ENCODE results near the gene SYNE1. TPM values are rescaled to one million over a fixed set of nuclear protein-coding genes. Genes with fewer than 3 reads are reported as not detected.
A peak's percentile ranks its signal among the peaks of the same experiment; 100 is the strongest.
"Not testable (repeated sequence)": the region's sequence is repeated elsewhere in the genome, so short reads cannot be mapped to it uniquely, and the experiment has no call there.

The SYNE1 gene
- polyA plus RNA-seq (2013), result 5.5 and 5.6 TPM in 2 replicates

DNA sequence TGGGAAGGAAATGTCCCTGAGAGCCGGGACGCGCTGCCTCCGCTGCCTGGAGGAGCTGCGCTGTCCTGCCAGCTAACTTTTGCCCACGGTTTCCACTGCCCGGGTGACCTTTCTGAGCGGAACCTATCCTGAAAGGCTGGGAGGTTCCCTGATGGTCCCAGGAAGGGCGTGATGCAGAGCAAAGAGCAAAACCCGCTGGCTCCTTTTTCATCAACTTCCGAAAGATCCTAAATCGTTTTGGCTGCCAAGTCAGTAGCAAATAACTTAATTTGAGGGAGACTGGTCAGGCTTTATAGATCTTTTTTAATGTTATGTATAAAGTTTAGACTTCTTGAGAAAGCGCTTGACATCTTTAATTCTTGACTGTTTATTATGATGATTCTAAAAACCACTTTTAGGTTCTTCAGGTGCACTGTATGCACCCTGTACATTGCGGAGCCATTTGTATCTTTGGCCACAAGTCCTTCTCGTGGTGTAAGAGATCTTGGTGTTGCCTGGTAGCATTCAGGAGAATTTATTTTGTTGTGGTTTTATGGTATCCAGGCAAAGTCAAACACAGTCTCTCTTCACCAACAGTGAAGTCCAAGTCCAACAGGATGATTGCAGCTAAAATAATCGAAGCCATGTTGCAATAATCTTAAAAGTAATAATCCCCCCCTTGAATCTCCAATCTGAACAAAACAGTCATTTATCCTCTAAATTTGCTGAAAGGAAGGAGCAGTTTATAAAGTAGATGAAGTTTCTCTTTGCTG, at the start of gene SYNE1:
Gene SYNE1 (minus strand): TSS at position 67 of the 752 bp plus-strand sequence. CDS start 9,031 bp downstream, outside the sequence.
- H3K79me1 ChIP-seq (ENCODE audit: low read length), result no peaks in the 10 kb centered on the region
- H3K4me3 ChIP-seq (ENCODE audit: low read depth, low read length), result peak within 1 kb of the TSS; percentile 72

DNA sequence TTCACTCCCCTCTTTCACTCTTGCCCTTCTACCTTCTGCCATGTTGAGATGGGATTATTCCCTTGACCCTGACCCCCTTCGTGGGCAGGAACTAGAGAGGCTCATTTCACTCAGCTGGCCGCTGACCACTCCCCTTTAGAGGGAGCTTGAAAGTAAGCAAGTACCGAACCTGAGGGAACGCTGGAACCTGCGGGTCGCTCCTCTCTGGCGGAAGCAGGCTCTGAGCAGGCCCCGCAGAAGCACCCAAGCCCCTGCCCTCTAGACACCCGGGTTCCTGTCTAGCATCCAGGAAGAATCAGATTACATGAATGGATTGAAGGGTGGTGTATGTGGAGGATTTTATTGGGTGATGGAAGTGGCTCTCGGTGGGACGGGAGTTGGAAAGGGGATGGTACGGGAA, 48.7 kb upstream of the SYNE1 start:
- no peak overlapping the region for H3K4me2 ChIP-seq (ENCODE audit: low read length)
- no peak overlapping the region for H3K23ac ChIP-seq (ENCODE audit: low read length)
- H2BK12ac ChIP-seq (ENCODE audit: low read length), result no peak overlapping the region
- H3K27ac ChIP-seq (ENCODE audit: low read depth, low read length), result no peak overlapping the region
- H2AK5ac ChIP-seq (ENCODE audit: low read length), result no peak overlapping the region
- no peak overlapping the region for H3K9ac ChIP-seq (ENCODE audit: low read length)
- no peak overlapping the region for H2AFZ ChIP-seq (ENCODE audit: insufficient read depth, low read length, poor library complexity)
- no peak overlapping the region for H3K18ac ChIP-seq (ENCODE audit: low read length)
- no peak overlapping the region for H4K91ac ChIP-seq (ENCODE audit: low read depth, low read length)
- no peak overlapping the region for H4K8ac ChIP-seq (ENCODE audit: low read depth, low read length)
- H3K79me2 ChIP-seq (ENCODE audit: control insufficient read depth, insufficient read depth, low read length, poor library complexity), result no peaks in the 10 kb centered on the region
- H3K14ac ChIP-seq (ENCODE audit: low read length), result no peak overlapping the region
- H3K27me3 ChIP-seq (ENCODE audit: insufficient read depth, low read length), result no peaks in the 10 kb centered on the region
- no peak overlapping the region for H3K4ac ChIP-seq (ENCODE audit: low read depth, low read length)
- WGBS (ENCODE audit: extremely low coverage, insufficient coverage, insufficient read length), result 100% methylated on average over 3 of the region's 12 CpGs
- H3K79me1 ChIP-seq (ENCODE audit: low read length), result no peaks in the 10 kb centered on the region
- H2BK5ac ChIP-seq (ENCODE audit: low read depth, low read length, poor library complexity), result no peak overlapping the region
- H3K9me3 ChIP-seq (ENCODE audit: insufficient read depth, low read depth, low read length), result no peaks in the 10 kb centered on the region
- no peaks in the 10 kb centered on the region for H3K36me3 ChIP-seq (ENCODE audit: control insufficient read depth in 1 of 2, insufficient read depth in 2 of 2, low read length in 2 of 2)
- no peak for DNase-seq
- H4K12ac ChIP-seq (ENCODE audit: low read depth, low read length), result no peak overlapping the region
- no peak overlapping the region for H3K4me3 ChIP-seq (ENCODE audit: low read depth, low read length)
- peaks cover 0 to 4% of the 10 kb centered on the region in 2 experiments for H3K4me1 ChIP-seq (ENCODE audit: control insufficient read depth in 1 of 2, insufficient read depth in 2 of 2, low read length in 2 of 2)
- H2BK120ac ChIP-seq (ENCODE audit: insufficient read depth, low read length, poor library complexity), result no peak overlapping the region

More for the DNA sequence above, at the start of gene SYNE1:
- H4K8ac ChIP-seq (ENCODE audit: low read depth, low read length), result no peak within 1 kb of the TSS
- no CpG with 5 or more reads among the region's 16 CpGs for WGBS (ENCODE audit: extremely low coverage, insufficient coverage, insufficient read length)
- H3K14ac ChIP-seq (ENCODE audit: low read length), result no peak within 1 kb of the TSS
- H2BK5ac ChIP-seq (ENCODE audit: low read depth, low read length, poor library complexity), result no peak within 1 kb of the TSS
- no peaks in the 10 kb centered on the region for H3K36me3 ChIP-seq (ENCODE audit: control insufficient read depth in 1 of 2, insufficient read depth in 2 of 2, low read length in 2 of 2)
- no peak within 1 kb of the TSS for H3K4ac ChIP-seq (ENCODE audit: low read depth, low read length)
- no peaks in the 10 kb centered on the region for H3K79me2 ChIP-seq (ENCODE audit: control insufficient read depth, insufficient read depth, low read length, poor library complexity)
- H3K27me3 ChIP-seq (ENCODE audit: insufficient read depth, low read length), result peaks cover 24% of the 10 kb centered on the region
- H3K18ac ChIP-seq (ENCODE audit: low read length), result no peak within 1 kb of the TSS
- H3K23ac ChIP-seq (ENCODE audit: low read length), result no peak within 1 kb of the TSS
- DNase-seq, result no peak
- H2BK120ac ChIP-seq (ENCODE audit: insufficient read depth, low read length, poor library complexity), result no peak within 1 kb of the TSS
- no peak within 1 kb of the TSS for H3K9ac ChIP-seq (ENCODE audit: low read length)
- H2AFZ ChIP-seq (ENCODE audit: insufficient read depth, low read length, poor library complexity), result no peak within 1 kb of the TSS
- no peak within 1 kb of the TSS for H4K91ac ChIP-seq (ENCODE audit: low read depth, low read length)
- no peak within 1 kb of the TSS for H4K12ac ChIP-seq (ENCODE audit: low read depth, low read length)
- H3K27ac ChIP-seq (ENCODE audit: low read depth, low read length), result no peak within 1 kb of the TSS
- H3K4me2 ChIP-seq (ENCODE audit: low read length), result peak within 1 kb of the TSS; percentile 96
- H3K9me3 ChIP-seq (ENCODE audit: insufficient read depth, low read depth, low read length), result peaks cover 3% of the 10 kb centered on the region
- H2AK5ac ChIP-seq (ENCODE audit: low read length), result no peak within 1 kb of the TSS
- peaks cover 6 to 13% of the 10 kb centered on the region in 2 experiments for H3K4me1 ChIP-seq (ENCODE audit: control insufficient read depth in 1 of 2, insufficient read depth in 2 of 2, low read length in 2 of 2)
- H2BK12ac ChIP-seq (ENCODE audit: low read length), result no peak within 1 kb of the TSS

GRCh38 chr6:152682935-152683334, 45.8 kb upstream of the SYNE1 start:
- not testable (repeated sequence) for H3K9me3 ChIP-seq (ENCODE audit: insufficient read depth, low read depth, low read length); H3K4ac ChIP-seq (ENCODE audit: low read depth, low read length); H2AK5ac ChIP-seq (ENCODE audit: low read length); H4K8ac ChIP-seq (ENCODE audit: low read depth, low read length); H3K4me1 ChIP-seq (ENCODE audit: control insufficient read depth in 1 of 2, insufficient read depth in 2 of 2, low read length in 2 of 2); H3K27me3 ChIP-seq (ENCODE audit: insufficient read depth, low read length); H3K9ac ChIP-seq (ENCODE audit: low read length); H2BK12ac ChIP-seq (ENCODE audit: low read length); H3K18ac ChIP-seq (ENCODE audit: low read length); H4K91ac ChIP-seq (ENCODE audit: low read depth, low read length); DNase-seq; H3K27ac ChIP-seq (ENCODE audit: low read depth, low read length); H3K14ac ChIP-seq (ENCODE audit: low read length); H3K4me3 ChIP-seq (ENCODE audit: low read depth, low read length); H3K79me1 ChIP-seq (ENCODE audit: low read length); H2BK120ac ChIP-seq (ENCODE audit: insufficient read depth, low read length, poor library complexity); H2BK5ac ChIP-seq (ENCODE audit: low read depth, low read length, poor library complexity); H3K4me2 ChIP-seq (ENCODE audit: low read length); H3K79me2 ChIP-seq (ENCODE audit: control insufficient read depth, insufficient read depth, low read length, poor library complexity); H2AFZ ChIP-seq (ENCODE audit: insufficient read depth, low read length, poor library complexity); H3K36me3 ChIP-seq (ENCODE audit: control insufficient read depth in 1 of 2, insufficient read depth in 2 of 2, low read length in 2 of 2); H4K12ac ChIP-seq (ENCODE audit: low read depth, low read length); H3K23ac ChIP-seq (ENCODE audit: low read length)
- no CpG with 5 or more reads among the region's 8 CpGs for WGBS (ENCODE audit: extremely low coverage, insufficient coverage, insufficient read length)

DNA sequence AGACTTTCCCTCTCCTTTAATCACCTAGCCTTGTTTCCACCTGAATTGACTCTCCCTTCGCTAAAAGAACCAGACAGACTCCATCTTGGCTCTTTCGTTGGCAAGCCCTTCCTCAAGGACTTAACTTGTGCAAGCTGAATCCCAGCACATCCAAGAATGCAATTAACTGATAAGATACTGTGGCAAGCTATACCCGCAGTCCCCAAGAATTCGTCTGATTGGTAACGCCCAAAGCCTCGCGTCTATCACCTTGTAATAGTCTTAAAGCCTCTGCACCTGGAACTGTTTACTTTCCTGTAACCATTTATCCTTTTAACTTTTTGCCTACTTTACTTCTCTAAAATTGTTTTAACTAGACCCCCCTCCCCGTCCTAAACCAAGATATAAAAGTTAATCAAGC, 45.0 kb upstream of the SYNE1 start:
- Histone ChIP-seq H3K79me1 (ENCODE audit: low read length) (peaks cover 1% of the 10 kb centered on the region), H3K4ac (ENCODE audit: low read depth, low read length) (no peak overlapping the region), H3K4me2 (ENCODE audit: low read length) (no peak overlapping the region), H2BK12ac (ENCODE audit: low read length) (no peak overlapping the region), H3K27me3 (ENCODE audit: insufficient read depth, low read length) (no peaks in the 10 kb centered on the region), H4K8ac (ENCODE audit: low read depth, low read length) (no peak overlapping the region), H3K14ac (ENCODE audit: low read length) (no peak overlapping the region), H3K23ac (ENCODE audit: low read length) (no peak overlapping the region), H4K12ac (ENCODE audit: low read depth, low read length) (no peak overlapping the region), H3K79me2 (ENCODE audit: control insufficient read depth, insufficient read depth, low read length, poor library complexity) (no peaks in the 10 kb centered on the region), H3K9me3 (ENCODE audit: insufficient read depth, low read depth, low read length) (no peaks in the 10 kb centered on the region), H3K36me3 (ENCODE audit: control insufficient read depth in 1 of 2, insufficient read depth in 2 of 2, low read length in 2 of 2) (no peaks in the 10 kb centered on the region), H2AK5ac (ENCODE audit: low read length) (no peak overlapping the region), H4K91ac (ENCODE audit: low read depth, low read length) (peak overlapping the region; percentile 11), H2AFZ (ENCODE audit: insufficient read depth, low read length, poor library complexity) (no peak overlapping the region), H3K4me3 (ENCODE audit: low read depth, low read length) (no peak overlapping the region), H3K18ac (ENCODE audit: low read length) (no peak overlapping the region), H2BK5ac (ENCODE audit: low read depth, low read length, poor library complexity) (no peak overlapping the region), H3K9ac (ENCODE audit: low read length) (no peak overlapping the region), H2BK120ac (ENCODE audit: insufficient read depth, low read length, poor library complexity) (no peak overlapping the region), H3K27ac (ENCODE audit: low read depth, low read length) (no peak overlapping the region), H3K4me1 (ENCODE audit: control insufficient read depth in 1 of 2, insufficient read depth in 2 of 2, low read length in 2 of 2) (peaks cover 2 to 4% of the 10 kb centered on the region in 2 experiments)
- peak; percentile 28 to 33 for DNase-seq
- WGBS (ENCODE audit: extremely low coverage, insufficient coverage, insufficient read length), result no CpG with 5 or more reads among the region's 8 CpGs

Measured in trophoblast cell (in vitro differentiated cells and primary cell).